Loucy (cell line): Measurements from ENCODE around the gene COL21A1.

Experiments
- H2AFZ ChIP-seq: fragments of 200-600 bp; sonication (generic); 2 replicates; pipeline ENCODE4 v1.6.0; 2016; ENCODE audit warnings: antibody characterized with exemption, mild to moderate bottlenecking, low read length, moderate library complexity
- H3F3A ChIP-seq: fragments of 200-600 bp; 2 replicates; pipeline ENCODE4 v1.6.0; 2016; ENCODE audit warnings: antibody characterized with exemption, low read depth, mild to moderate bottlenecking
- H3K27me3 ChIP-seq: fragments of 200-600 bp; sonication (generic); 2 replicates; pipeline ENCODE4 v1.6.1; 2014; ENCODE audit warnings: low read length, mild to moderate bottlenecking; ENCODE audit not compliant: insufficient read depth, poor library complexity, severe bottlenecking
- H3K36me3 ChIP-seq: fragments of 200-600 bp; sonication (generic); 2 replicates; pipeline ENCODE4 v1.6.1; 2016; ENCODE audit warnings: low read length; ENCODE audit not compliant: insufficient read depth
- H3K4me1 ChIP-seq: fragments of 200-600 bp; sonication (generic); 2 replicates; pipeline ENCODE4 v1.5.1; 2014; ENCODE audit warnings: low read length, mild to moderate bottlenecking; ENCODE audit not compliant: insufficient read depth, poor library complexity, severe bottlenecking
- H3K4me2 ChIP-seq: fragments of 200-600 bp; sonication (generic); 2 replicates; pipeline ENCODE4 v1.6.0; 2014; ENCODE audit warnings: antibody characterized with exemption, low read length, low read depth, mild to moderate bottlenecking; ENCODE audit not compliant: poor library complexity, severe bottlenecking
- H3K4me3 ChIP-seq: fragments of 200-600 bp; sonication (generic); 2 replicates; pipeline ENCODE4 v1.5.1; 2014; ENCODE audit warnings: low read length, mild to moderate bottlenecking, mixed read lengths; ENCODE audit not compliant: poor library complexity, severe bottlenecking
- H3K79me2 ChIP-seq: fragments of 200-600 bp; sonication (generic); 2 replicates; pipeline ENCODE4 v1.6.1; 2014; ENCODE audit warnings: low read length; ENCODE audit not compliant: insufficient read depth
- H3K9ac ChIP-seq: fragments of 200-600 bp; sonication (generic); 2 replicates; pipeline ENCODE4 v1.6.0; 2014; ENCODE audit warnings: mild to moderate bottlenecking, low read depth, low read length, moderate library complexity; ENCODE audit not compliant: poor library complexity, severe bottlenecking
- H3K9me2 ChIP-seq: fragments of 200-600 bp; sonication (generic); replicated peaks from 2 replicates; pipeline ENCODE4 v1.6.1; 2016; ENCODE audit warnings: low read depth, low read length, mixed read lengths
- H3K9me3 ChIP-seq: fragments of 200-600 bp; sonication (generic); 2 replicates; pipeline ENCODE4 v1.6.1; 2014; ENCODE audit warnings: mild to moderate bottlenecking, antibody characterized with exemption, low read length, low read depth; ENCODE audit not compliant: insufficient read depth
- H4K20me1 ChIP-seq: fragments of 200-600 bp; sonication (generic); 2 replicates; pipeline ENCODE4 v1.6.0; 2014; ENCODE audit warnings: antibody characterized with exemption, low read length, mild to moderate bottlenecking; ENCODE audit not compliant: insufficient read depth, poor library complexity, severe bottlenecking
- CTCF ChIP-seq: fragments of 200-600 bp; sonication (generic); conservative IDR thresholded peaks from 2 replicates; pipeline ENCODE4 v1.5.1; 2014; ENCODE audit warnings: mild to moderate bottlenecking, antibody characterized with exemption, low read length
- EZH2phosphoT487 ChIP-seq: fragments of 200-600 bp; IDR thresholded peaks from 2 replicates; pipeline ENCODE4 v1.6.1; 2018; ENCODE audit warnings: antibody characterized with exemption, mild to moderate bottlenecking, moderate library complexity, borderline replicate concordance

COL21A1 gene

GRCh38 chr6:56222499-56222898 lies 24.9 kb downstream of the COL21A1 start:
- Histone ChIP-seq H3K4me1 (peaks cover 11% of the 10 kb centered on the region), H3F3A (no peaks in the 10 kb centered on the region), H3K9ac (no peak overlapping the region), H3K79me2 (no peaks in the 10 kb centered on the region), H3K4me2 (no peak overlapping the region), H3K27me3 (no peaks in the 10 kb centered on the region), H3K36me3 (no peaks in the 10 kb centered on the region), H3K4me3 (no peak overlapping the region), H3K9me3 (no peaks in the 10 kb centered on the region), H3K9me2 (no peaks in the 10 kb centered on the region), H4K20me1 (no peaks in the 10 kb centered on the region), H2AFZ (no peak overlapping the region)
- no peak for TF ChIP-seq EZH2phosphoT487
- no peak for TF ChIP-seq CTCF

DNA sequence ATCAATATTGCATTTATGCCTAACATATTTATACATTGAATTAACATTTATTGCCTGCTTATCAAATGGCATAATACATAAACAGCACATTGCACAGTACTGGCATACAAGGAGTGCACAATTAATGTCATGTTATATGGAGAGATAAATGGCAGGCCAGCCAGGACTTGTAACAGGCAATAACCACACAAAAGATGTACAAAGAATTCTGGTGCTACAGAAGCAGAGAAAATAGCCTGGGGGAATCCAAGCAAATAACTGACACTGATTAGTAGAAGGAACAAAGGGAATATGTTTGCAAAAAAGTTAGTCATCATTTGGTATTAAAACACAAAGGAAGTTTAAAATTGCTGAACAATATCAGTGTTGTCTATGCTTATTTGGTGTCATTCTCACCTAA lies 27.3 kb downstream of the COL21A1 start:
- H3K36me3 ChIP-seq = no peaks in the 10 kb centered on the region
- no peak overlapping the region for H3K4me3 ChIP-seq
- no peak for TF ChIP-seq CTCF
- TF ChIP-seq EZH2phosphoT487 = no peak
- no peak overlapping the region for H3K4me2 ChIP-seq
- no peak overlapping the region for H3K9ac ChIP-seq
- H3K4me1 ChIP-seq = no peaks in the 10 kb centered on the region
- H2AFZ ChIP-seq = no peak overlapping the region
- no peaks in the 10 kb centered on the region for H4K20me1 ChIP-seq
- no peaks in the 10 kb centered on the region for H3K9me2 ChIP-seq
- H3K79me2 ChIP-seq = no peaks in the 10 kb centered on the region
- no peaks in the 10 kb centered on the region for H3K9me3 ChIP-seq
- no peaks in the 10 kb centered on the region for H3F3A ChIP-seq
- no peaks in the 10 kb centered on the region for H3K27me3 ChIP-seq

- H3K36me3 ChIP-seq = no peaks in the 10 kb centered on the region
- H3K4me3 ChIP-seq = no peak overlapping the region
- H3K9me2 ChIP-seq = no peaks in the 10 kb centered on the region
- no peaks in the 10 kb centered on the region for H4K20me1 ChIP-seq
- no peaks in the 10 kb centered on the region for H3F3A ChIP-seq
- H3K27me3 ChIP-seq = no peaks in the 10 kb centered on the region
- H3K9ac ChIP-seq = no peak overlapping the region
- no peaks in the 10 kb centered on the region for H3K79me2 ChIP-seq
- no peak overlapping the region for H3K4me2 ChIP-seq
- no peaks in the 10 kb centered on the region for H3K9me3 ChIP-seq
- no peak overlapping the region for H2AFZ ChIP-seq
- TF ChIP-seq CTCF (no peak), EZH2phosphoT487 (no peak)
- H3K4me1 ChIP-seq = no peaks in the 10 kb centered on the region
Measured at GRCh38 chr6:56214703-56215101, 32.7 kb downstream of the COL21A1 start.
